OCI-LY7 (cell line): Measurements from ENCODE around the gene CTNNA3. TPM values are rescaled to one million over a fixed set of nuclear protein-coding genes. Genes with fewer than 3 reads are reported as not detected.

Experiments used
- BruUV-seq: library from RNA; stranded (reverse); fragments of 400-500 nt; replicated peaks from 2 replicates; lab custom pipeline; 2021; lab: Mats Ljungman, UMichigan
- CTCF ChIA-PET: fragments of 300-600 bp; sonication (Branson Sonifier 250); formaldehyde crosslinking; loops from one replicate; lab custom pipeline; 2022; ENCODE audit warnings: antibody characterized with exemption; ENCODE audit not compliant: unreplicated experiment; lab: Charles Lee
- POLR2A ChIA-PET: fragments of 300-600 bp; sonication (Branson Sonifier 250); formaldehyde crosslinking; loops from one replicate; lab custom pipeline; 2022; ENCODE audit warnings: antibody characterized with exemption; lab: Charles Lee
- DNase-seq: peaks from one replicate; pipeline ENCODE4 v3.0.0-alpha.2; 2015; ENCODE audit warnings: low spot score
- H2AFZ ChIP-seq: fragments of 200-600 bp; sonication (generic), shearing (Covaris generic); 2 replicates; pipeline ENCODE4 v1.6.1; 2014; ENCODE audit warnings: mild to moderate bottlenecking, antibody characterized with exemption, low read length, moderate library complexity
- H3K27ac ChIP-seq: fragments of 200-600 bp; sonication (generic); 2 replicates; pipeline ENCODE4 v1.5.1; 2014; ENCODE audit warnings: mixed run types, low read depth, mild to moderate bottlenecking, moderate library complexity, low read length, inconsistent platforms; ENCODE audit not compliant: poor library complexity, severe bottlenecking
- H3K36me3 ChIP-seq: fragments of 200-600 bp; sonication (generic); 2 replicates; pipeline ENCODE4 v1.6.1; 2014; ENCODE audit warnings: mild to moderate bottlenecking, antibody characterized with exemption, low read length, moderate library complexity, mixed read lengths; ENCODE audit not compliant: insufficient read depth
- H3K4me1 ChIP-seq: fragments of 200-600 bp; sonication (generic); 2 replicates; pipeline ENCODE4 v1.5.1; 2014; ENCODE audit warnings: mild to moderate bottlenecking, low read length; ENCODE audit not compliant: insufficient read depth, poor library complexity, severe bottlenecking
- H3K4me2 ChIP-seq: fragments of 200-600 bp; sonication (generic); 2 replicates; pipeline ENCODE4 v1.6.1; 2014; ENCODE audit warnings: mild to moderate bottlenecking, low read length
- H3K4me3 ChIP-seq: fragments of 200-600 bp; sonication (generic); 2 replicates; pipeline ENCODE4 v1.5.1; 2014; ENCODE audit warnings: mild to moderate bottlenecking, low read depth, low read length; ENCODE audit not compliant: poor library complexity, severe bottlenecking
- H3K79me2 ChIP-seq: fragments of 200-600 bp; sonication (generic); 2 replicates; pipeline ENCODE4 v1.6.1; 2016; ENCODE audit warnings: low read depth, mild to moderate bottlenecking, low read length, moderate library complexity, mixed read lengths; ENCODE audit not compliant: insufficient read depth
- H3K9me2 ChIP-seq: fragments of 200-600 bp; sonication (generic); 2 replicates; pipeline ENCODE4 v1.6.1; 2016; ENCODE audit warnings: mild to moderate bottlenecking, low read length, mixed read lengths; ENCODE audit not compliant: insufficient read depth
- H3K9me3 ChIP-seq: fragments of 200-600 bp; sonication (generic); 2 replicates; pipeline ENCODE4 v1.6.1; 2014; ENCODE audit warnings: mild to moderate bottlenecking, mixed run types, low read length, mixed read lengths
- H4K20me1 ChIP-seq: fragments of 200-600 bp; sonication (generic); 2 replicates; pipeline ENCODE4 v1.6.1; 2014; ENCODE audit warnings: mild to moderate bottlenecking, antibody characterized with exemption, low read length, moderate library complexity, mixed read lengths; ENCODE audit not compliant: insufficient read depth
- EZH2phosphoT487 ChIP-seq: fragments of 200-600 bp; sonication (generic); IDR thresholded peaks from 2 replicates; pipeline ENCODE4 v1.6.1; 2018; ENCODE audit warnings: low read depth, borderline replicate concordance, mild to moderate bottlenecking, mixed run types, antibody characterized with exemption, low read length, moderate library complexity, mixed read lengths
- intact Hi-C: fragments of 100-400 bp; cut with micrococcal nuclease; formaldehyde crosslinking; loops from one replicate; pipeline ENCODE4 v1.10.0; 2022; ENCODE audit not compliant: unreplicated experiment
- microRNA-seq: library from miRNA; unstranded; fragments of <30 nt; microRNA quantifications from one replicate; pipeline ENCODE4 v1.2.0, GENCODE V29; 2022; ENCODE audit warnings: borderline replicate concordance
- small RNA-seq: library from RNA; depleted of rRNA; stranded (forward); fragments of <200 nt; gene quantifications from one replicate; pipeline ENCODE3, GENCODE V24; 2014
- total RNA-seq, 2 experiments: library from RNA; depleted of rRNA in 1 of 2; stranded (reverse); fragments of >200 nt in 1 of 2; shearing (Covaris generic) in 1 of 2; gene quantifications; 2 replicates each; pipeline ENCODE4 v1.2.3, GENCODE V29; 2014 to 2022
- TF ChIP-seq, protein P1 (sequence below): fragments of 200-600 bp; sonication (generic); conservative IDR thresholded peaks from 2 replicates; pipeline ENCODE4 v1.5.1; 2014; ENCODE audit warnings: mild to moderate bottlenecking, antibody characterized with exemption, low read length, moderate library complexity, mixed read lengths

Gene CTNNA3
- total RNA-seq, 2 experiments from 2014 or later = not detected

- H3K4me1 ChIP-seq = no peaks in the 10 kb centered on the region
These were observed 1831.5 kb downstream of the CTNNA3 start for GRCh38 chr10:65864529-65864928.

DNA sequence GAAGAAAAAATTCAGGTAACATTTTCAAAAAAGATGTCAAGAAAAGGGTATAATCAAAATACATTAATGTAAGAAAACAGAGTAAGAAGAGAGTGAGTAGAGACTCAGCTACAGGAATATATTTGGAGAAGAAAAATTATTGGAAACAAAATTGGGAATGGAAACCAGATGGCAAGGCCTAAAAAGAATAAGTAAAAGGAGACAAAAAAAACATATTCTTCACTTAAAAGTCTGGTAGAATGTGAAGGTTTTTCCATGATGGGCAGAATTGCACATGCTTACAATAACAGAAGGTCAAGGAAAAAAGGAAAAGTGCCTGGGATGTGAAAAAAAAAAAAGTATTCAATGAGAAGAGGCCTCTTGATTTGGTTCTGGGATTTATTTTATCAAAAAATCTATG lies 1832.0 kb downstream of the CTNNA3 start:
- TF ChIP-seq EZH2phosphoT487 = no peak
- TF ChIP-seq, protein P1, sequence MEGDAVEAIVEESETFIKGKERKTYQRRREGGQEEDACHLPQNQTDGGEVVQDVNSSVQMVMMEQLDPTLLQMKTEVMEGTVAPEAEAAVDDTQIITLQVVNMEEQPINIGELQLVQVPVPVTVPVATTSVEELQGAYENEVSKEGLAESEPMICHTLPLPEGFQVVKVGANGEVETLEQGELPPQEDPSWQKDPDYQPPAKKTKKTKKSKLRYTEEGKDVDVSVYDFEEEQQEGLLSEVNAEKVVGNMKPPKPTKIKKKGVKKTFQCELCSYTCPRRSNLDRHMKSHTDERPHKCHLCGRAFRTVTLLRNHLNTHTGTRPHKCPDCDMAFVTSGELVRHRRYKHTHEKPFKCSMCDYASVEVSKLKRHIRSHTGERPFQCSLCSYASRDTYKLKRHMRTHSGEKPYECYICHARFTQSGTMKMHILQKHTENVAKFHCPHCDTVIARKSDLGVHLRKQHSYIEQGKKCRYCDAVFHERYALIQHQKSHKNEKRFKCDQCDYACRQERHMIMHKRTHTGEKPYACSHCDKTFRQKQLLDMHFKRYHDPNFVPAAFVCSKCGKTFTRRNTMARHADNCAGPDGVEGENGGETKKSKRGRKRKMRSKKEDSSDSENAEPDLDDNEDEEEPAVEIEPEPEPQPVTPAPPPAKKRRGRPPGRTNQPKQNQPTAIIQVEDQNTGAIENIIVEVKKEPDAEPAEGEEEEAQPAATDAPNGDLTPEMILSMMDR = no peak
- Histone ChIP-seq H3K9me2 (no peaks in the 10 kb centered on the region), H3K4me1 (no peaks in the 10 kb centered on the region), H3K4me2 (no peak overlapping the region), H2AFZ (no peak overlapping the region), H3K36me3 (no peaks in the 10 kb centered on the region), H4K20me1 (no peaks in the 10 kb centered on the region), H3K27ac (no peak overlapping the region), H3K4me3 (no peak overlapping the region), H3K79me2 (no peaks in the 10 kb centered on the region), H3K9me3 (no peaks in the 10 kb centered on the region)
- ChIA-PET CTCF (no interaction called here), POLR2A (no interaction called here)
- DNase-seq = no peak
- BruUV-seq = no TSS peak
- intact Hi-C loops = no loop called here

More at GRCh38 chr10:65864529-65864928, 1831.5 kb downstream of the CTNNA3 start:
- H3K4me3 ChIP-seq = no peak overlapping the region
- BruUV-seq = no TSS peak
- H3K36me3 ChIP-seq = no peaks in the 10 kb centered on the region
- H2AFZ ChIP-seq = no peak overlapping the region
- intact Hi-C loops = no loop called here
- H3K79me2 ChIP-seq = no peaks in the 10 kb centered on the region
- ChIA-PET POLR2A (interaction anchor here (0.5 to 1.3 kb wide), 2 partner anchors 13 to 106 kb away, joined by 4 read pairs; no protein-coding TSS in a partner anchor), CTCF (no interaction called here)
- no peak overlapping the region for H3K27ac ChIP-seq
- DNase-seq = no peak
- H3K4me2 ChIP-seq = no peak overlapping the region
- H3K9me2 ChIP-seq = no peaks in the 10 kb centered on the region
- H3K9me3 ChIP-seq = no peaks in the 10 kb centered on the region
- TF ChIP-seq EZH2phosphoT487 = no peak
- H4K20me1 ChIP-seq = no peaks in the 10 kb centered on the region

Small RNAs within 50 kb of the gene (microRNA-seq; reads per million reads assigned to microRNA genes)
- not detected for gene MIR7151

Small RNAs within 50 kb of the gene (small RNA-seq; reads per million reads assigned to genes)
- not detected for gene AL607023.1
- not detected for gene MIR7151

Other genes starting within 250 kb of the CTNNA3 start
- gene DNAJC12, start 142.0 kb upstream of the CTNNA3 start, total RNA-seq (2014; rRNA removed; shearing (Covaris generic)) = 12.8 and 13.0 TPM in 2 replicates
- gene DNAJC12, start 142.0 kb upstream of the CTNNA3 start, total RNA-seq (2022) = 18.9 and 19.4 TPM in 2 replicates
- 18.0 and 20.4 TPM in 2 replicates for gene SIRT1, start 188.5 kb upstream of the CTNNA3 start, total RNA-seq (2014; rRNA removed; shearing (Covaris generic))
- gene SIRT1, start 188.5 kb upstream of the CTNNA3 start, total RNA-seq (2022) = 35.8 and 39.2 TPM in 2 replicates